ENCODE data around the gene USP5.

DNA sequence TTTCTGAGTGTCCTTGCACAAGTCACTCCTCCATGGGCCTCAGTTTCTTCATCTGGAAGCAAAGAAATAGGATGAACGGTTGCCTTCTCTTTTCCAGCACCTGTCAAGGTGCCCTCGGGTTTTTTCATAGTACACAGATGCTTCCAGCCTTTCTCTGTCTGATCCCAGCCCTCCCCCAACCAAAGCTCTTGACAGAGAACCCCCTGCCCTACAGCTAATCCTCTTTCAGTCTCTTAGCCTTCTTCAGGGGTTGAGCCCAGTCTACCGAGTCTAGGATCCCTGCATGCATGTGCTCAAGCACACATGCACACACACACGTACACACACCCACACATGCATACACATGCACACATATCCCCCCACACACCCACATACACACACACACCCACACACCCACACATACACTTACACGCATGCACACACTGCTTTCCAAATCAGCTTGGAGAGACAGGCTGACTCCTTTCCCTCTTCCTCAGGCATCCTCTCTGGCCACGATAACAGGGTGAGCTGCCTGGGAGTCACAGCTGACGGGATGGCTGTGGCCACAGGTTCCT, 5.6 kb upstream of the USP5 start:
- TF ChIP-seq, protein P1, sequence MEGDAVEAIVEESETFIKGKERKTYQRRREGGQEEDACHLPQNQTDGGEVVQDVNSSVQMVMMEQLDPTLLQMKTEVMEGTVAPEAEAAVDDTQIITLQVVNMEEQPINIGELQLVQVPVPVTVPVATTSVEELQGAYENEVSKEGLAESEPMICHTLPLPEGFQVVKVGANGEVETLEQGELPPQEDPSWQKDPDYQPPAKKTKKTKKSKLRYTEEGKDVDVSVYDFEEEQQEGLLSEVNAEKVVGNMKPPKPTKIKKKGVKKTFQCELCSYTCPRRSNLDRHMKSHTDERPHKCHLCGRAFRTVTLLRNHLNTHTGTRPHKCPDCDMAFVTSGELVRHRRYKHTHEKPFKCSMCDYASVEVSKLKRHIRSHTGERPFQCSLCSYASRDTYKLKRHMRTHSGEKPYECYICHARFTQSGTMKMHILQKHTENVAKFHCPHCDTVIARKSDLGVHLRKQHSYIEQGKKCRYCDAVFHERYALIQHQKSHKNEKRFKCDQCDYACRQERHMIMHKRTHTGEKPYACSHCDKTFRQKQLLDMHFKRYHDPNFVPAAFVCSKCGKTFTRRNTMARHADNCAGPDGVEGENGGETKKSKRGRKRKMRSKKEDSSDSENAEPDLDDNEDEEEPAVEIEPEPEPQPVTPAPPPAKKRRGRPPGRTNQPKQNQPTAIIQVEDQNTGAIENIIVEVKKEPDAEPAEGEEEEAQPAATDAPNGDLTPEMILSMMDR (conservative IDR thresholded peaks at IDR 0.05; ENCODE audit: low read depth, low read length), result no peak
- no peak for TF ChIP-seq EZH2 (IDR thresholded peaks at IDR 0.05; ENCODE audit: low read length, unreplicated experiment)

All from PC-3 (cell line).